Mesothelial cell of epicardium (in vitro differentiated cells): Measurements from ENCODE around the gene SLC9A4. TPM values are rescaled to one million over a fixed set of nuclear protein-coding genes. Genes with fewer than 3 reads are reported as not detected.

ENCODE experiments used
- DNase-seq, 2 experiments: peaks; one replicate each; pipeline ENCODE4 v3.0.0; 2021; ENCODE audit warnings: low spot score in 2 of 2; ENCODE audit not compliant: unreplicated experiment in 2 of 2
- H3K27ac Mint-ChIP-seq: 2 replicates; pipeline ENCODE4 v1.8.0; 2021; ENCODE audit warnings: mixed read lengths
- H3K27me3 Mint-ChIP-seq: 2 replicates; pipeline ENCODE4 v1.8.0; 2021; ENCODE audit warnings: low read depth, mixed read lengths
- H3K36me3 Mint-ChIP-seq: 2 replicates; pipeline ENCODE4 v1.8.0; 2021; ENCODE audit warnings: mixed read lengths
- H3K4me1 Mint-ChIP-seq: 2 replicates; pipeline ENCODE4 v1.8.0; 2021; ENCODE audit warnings: mixed read lengths
- H3K4me3 Mint-ChIP-seq: 2 replicates; pipeline ENCODE4 v1.8.0; 2021; ENCODE audit warnings: mild to moderate bottlenecking, moderate library complexity, mixed read lengths
- H3K9me3 Mint-ChIP-seq: 2 replicates; pipeline ENCODE4 v1.8.0; 2021; ENCODE audit warnings: mixed read lengths
- total RNA-seq: library from RNA; stranded (reverse); gene quantifications from 3 replicates; pipeline ENCODE4 v1.2.1, GENCODE V29; 2021
- TF ChIP-seq, protein P1 (sequence below): fragments of 200-600 bp; sonication (generic); IDR thresholded peaks from one replicate; pipeline ENCODE4 v1.5.0; 2021; ENCODE audit warnings: antibody characterized with exemption; ENCODE audit not compliant: unreplicated experiment

The SLC9A4 gene
- total RNA-seq, 1 donor from 2014 or later: 0.07 TPM

DNA sequence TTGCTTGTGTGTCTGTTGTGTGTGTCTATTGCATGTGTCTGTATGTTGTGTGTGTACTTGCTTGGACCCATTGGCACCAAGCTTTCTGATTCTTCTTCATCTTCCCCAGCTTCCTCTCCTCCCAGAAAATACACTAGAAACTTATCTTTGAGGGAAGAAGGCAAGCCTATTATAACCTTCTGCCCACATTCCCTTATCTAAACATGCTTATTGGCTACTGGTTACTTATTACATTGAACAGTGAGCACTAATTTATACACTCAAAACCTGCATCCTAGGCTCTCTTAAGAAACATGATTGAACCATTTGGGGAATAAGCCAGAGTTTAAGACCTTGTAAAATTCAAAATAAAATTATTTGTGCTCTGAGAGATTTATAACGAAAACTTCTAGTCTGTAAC lies 26.5 kb downstream of the SLC9A4 start:
- Mint-ChIP-seq H3K27ac (no peak overlapping the region), H3K36me3 (no peaks in the 10 kb centered on the region), H3K4me3 (no peak overlapping the region), H3K4me1 (no peaks in the 10 kb centered on the region), H3K9me3 (peaks cover 10% of the 10 kb centered on the region), H3K27me3 (no peaks in the 10 kb centered on the region)
- TF ChIP-seq, protein P1, sequence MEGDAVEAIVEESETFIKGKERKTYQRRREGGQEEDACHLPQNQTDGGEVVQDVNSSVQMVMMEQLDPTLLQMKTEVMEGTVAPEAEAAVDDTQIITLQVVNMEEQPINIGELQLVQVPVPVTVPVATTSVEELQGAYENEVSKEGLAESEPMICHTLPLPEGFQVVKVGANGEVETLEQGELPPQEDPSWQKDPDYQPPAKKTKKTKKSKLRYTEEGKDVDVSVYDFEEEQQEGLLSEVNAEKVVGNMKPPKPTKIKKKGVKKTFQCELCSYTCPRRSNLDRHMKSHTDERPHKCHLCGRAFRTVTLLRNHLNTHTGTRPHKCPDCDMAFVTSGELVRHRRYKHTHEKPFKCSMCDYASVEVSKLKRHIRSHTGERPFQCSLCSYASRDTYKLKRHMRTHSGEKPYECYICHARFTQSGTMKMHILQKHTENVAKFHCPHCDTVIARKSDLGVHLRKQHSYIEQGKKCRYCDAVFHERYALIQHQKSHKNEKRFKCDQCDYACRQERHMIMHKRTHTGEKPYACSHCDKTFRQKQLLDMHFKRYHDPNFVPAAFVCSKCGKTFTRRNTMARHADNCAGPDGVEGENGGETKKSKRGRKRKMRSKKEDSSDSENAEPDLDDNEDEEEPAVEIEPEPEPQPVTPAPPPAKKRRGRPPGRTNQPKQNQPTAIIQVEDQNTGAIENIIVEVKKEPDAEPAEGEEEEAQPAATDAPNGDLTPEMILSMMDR: no peak
- no peak for DNase-seq

DNA sequence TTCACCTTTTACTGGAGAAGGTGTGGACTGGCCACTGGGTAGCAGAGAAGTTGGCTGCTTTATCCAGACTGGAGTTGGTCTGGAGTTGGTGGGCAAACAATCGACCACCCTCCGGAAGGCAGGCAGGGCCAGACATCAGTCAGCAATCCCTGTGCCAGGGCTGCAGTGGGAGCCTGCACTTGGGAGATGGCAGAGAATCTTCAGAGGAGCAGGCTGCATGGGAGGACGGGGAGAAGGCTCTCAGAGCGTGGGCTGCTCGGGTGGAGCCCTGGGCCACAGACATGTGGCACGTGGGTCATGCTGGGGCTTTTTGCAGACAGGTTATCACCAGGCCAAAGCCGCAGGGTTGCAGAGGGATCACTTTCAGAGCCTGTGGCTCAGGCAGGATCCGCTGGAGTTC lies 29.6 kb downstream of the SLC9A4 start:
- TF ChIP-seq, protein P1: no peak
- H3K4me1 Mint-ChIP-seq: peaks cover 5% of the 10 kb centered on the region
- no peaks in the 10 kb centered on the region for H3K27me3 Mint-ChIP-seq
- H3K4me3 Mint-ChIP-seq: no peak overlapping the region
- no peak overlapping the region for H3K27ac Mint-ChIP-seq
- no peak for DNase-seq
- no peaks in the 10 kb centered on the region for H3K36me3 Mint-ChIP-seq
- H3K9me3 Mint-ChIP-seq: no peaks in the 10 kb centered on the region

DNA sequence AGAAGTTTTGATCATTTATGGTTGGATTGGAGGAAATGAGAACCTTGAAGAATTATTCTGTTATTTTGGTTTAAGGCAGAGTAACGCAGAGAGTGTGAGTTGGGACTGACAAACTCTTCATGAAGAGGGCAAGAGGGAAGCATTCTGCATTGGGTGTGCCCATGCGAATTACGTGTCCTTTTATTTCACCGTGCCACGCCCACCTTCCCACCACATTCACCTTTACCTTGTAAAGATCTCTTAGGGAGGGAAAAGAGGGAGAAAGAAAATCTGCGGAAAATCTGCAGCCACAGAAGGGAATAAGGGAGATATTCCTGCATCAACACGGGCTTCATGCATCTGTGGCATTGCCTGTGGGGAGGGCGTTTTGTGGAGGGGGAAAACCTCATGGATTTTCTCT lies 31.8 kb downstream of the SLC9A4 start:
- Mint-ChIP-seq H3K4me3 (no peak overlapping the region), H3K27ac (no peak overlapping the region), H3K9me3 (peaks cover 9% of the 10 kb centered on the region), H3K27me3 (no peaks in the 10 kb centered on the region), H3K4me1 (peaks cover 5% of the 10 kb centered on the region), H3K36me3 (no peaks in the 10 kb centered on the region)
- TF ChIP-seq, protein P1: no peak
- no peak for DNase-seq

DNA sequence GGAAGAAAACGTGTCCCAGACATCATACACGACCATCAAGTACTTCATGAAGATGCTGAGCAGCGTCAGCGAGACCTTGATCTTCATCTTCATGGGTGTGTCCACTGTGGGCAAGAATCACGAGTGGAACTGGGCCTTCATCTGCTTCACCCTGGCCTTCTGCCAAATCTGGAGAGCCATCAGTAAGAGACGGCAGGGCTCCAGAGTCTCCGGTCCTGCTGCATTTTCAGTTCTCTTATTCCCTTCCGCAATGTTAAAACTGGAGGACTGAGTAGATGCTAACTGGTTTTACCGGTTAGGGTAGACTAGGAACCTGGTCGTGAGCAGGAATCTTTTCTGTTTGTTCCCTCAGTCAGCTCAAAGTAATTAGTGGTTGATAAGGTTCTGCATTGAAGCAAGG lies 32.3 kb downstream of the SLC9A4 start:
- DNase-seq: no peak
- Mint-ChIP-seq H3K4me3 (no peak overlapping the region), H3K9me3 (peaks cover 9% of the 10 kb centered on the region), H3K4me1 (peaks cover 5% of the 10 kb centered on the region), H3K36me3 (no peaks in the 10 kb centered on the region), H3K27me3 (no peaks in the 10 kb centered on the region), H3K27ac (no peak overlapping the region)
- TF ChIP-seq, protein P1: no peak

DNA sequence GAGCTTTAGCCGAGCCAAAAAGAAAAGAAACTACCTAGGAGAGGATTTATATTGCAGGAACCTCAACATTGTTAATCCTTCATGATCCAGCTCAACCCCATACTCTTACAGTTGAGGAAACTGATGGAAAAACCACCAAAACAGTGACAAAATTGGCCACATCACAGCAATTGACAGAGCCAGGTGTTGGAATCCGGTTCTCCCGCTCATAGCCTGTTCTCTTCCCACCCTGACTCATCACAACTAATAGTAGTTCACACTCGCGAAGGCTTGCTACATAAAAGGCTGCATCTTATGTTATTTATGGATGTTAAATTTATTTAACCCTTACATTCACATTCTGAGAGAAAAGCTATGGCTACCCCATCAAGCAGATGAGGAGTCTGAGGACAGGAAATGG lies 33.7 kb downstream of the SLC9A4 start:
- peaks cover 9% of the 10 kb centered on the region for H3K9me3 Mint-ChIP-seq
- H3K27ac Mint-ChIP-seq: no peak overlapping the region
- peaks cover 5% of the 10 kb centered on the region for H3K4me1 Mint-ChIP-seq
- no peak for DNase-seq
- H3K36me3 Mint-ChIP-seq: no peaks in the 10 kb centered on the region
- no peak overlapping the region for H3K4me3 Mint-ChIP-seq
- TF ChIP-seq, protein P1: no peak
- no peaks in the 10 kb centered on the region for H3K27me3 Mint-ChIP-seq

DNA sequence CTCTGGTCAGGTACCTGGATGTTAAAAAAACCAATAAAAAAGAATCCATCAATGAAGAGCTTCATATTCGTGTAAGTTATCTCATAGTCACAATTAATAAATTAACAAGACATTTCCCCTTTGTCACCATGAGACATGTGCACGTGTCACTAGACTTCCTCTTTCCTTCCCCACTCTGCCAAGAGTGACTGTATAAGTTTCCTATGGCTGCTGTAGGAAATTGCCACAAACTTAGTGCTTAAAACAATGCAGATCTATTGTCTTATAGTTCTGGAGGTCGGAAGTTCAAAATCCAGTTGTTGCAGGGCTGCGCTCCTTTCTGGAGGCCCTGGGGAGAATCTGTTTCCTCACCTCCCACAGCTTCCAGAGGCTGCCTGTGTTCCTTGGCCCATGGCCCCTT lies 35.8 kb downstream of the SLC9A4 start:
- Mint-ChIP-seq H3K27ac (no peak overlapping the region), H3K9me3 (peaks cover 9% of the 10 kb centered on the region), H3K27me3 (no peaks in the 10 kb centered on the region), H3K36me3 (no peaks in the 10 kb centered on the region), H3K4me3 (no peak overlapping the region), H3K4me1 (peaks cover 6% of the 10 kb centered on the region)
- DNase-seq: no peak
- TF ChIP-seq, protein P1: no peak
